GM18520 (cell line): ENCODE data around the gene OR1I1.
"Not testable (repeated sequence)": the region's sequence is repeated elsewhere in the genome, so short reads cannot be mapped to it uniquely, and the experiment has no call there.

Source experiments
- ATAC-seq: cut with Tn5 transposase; IDR thresholded peaks from one replicate; pipeline ENCODE4 v1.9.1; 2021; ENCODE audit not compliant: unreplicated experiment

Gene OR1I1, protein sequence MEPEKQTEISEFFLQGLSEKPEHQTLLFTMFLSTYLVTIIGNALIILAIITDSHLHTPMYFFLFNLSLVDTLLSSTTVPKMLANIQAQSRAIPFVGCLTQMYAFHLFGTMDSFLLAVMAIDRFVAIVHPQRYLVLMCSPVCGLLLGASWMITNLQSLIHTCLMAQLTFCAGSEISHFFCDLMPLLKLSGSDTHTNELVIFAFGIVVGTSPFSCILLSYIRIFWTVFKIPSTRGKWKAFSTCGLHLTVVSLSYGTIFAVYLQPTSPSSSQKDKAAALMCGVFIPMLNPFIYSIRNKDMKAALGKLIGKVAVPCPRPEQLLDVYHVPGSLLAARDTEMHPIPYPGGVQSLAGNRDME

DNA sequence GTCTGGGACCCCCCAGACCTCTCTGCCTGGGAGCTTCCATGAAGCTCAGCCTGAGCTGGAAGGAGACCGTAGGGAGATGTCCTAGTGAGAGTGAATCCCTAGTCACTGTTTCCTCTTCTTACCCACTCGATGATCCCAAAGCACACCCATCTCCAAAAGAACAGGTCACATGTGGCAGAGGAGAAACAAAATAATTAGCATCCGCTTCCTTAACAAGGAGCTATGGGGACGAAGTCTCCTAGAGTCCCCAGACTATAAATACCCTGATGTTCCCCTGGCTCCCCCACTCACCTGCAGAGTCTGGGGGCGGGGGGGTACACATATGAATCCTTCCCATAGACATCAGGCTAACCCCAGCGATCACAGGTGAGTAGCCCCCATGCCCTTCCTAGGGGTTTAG lies at the start of gene OR1I1:
Gene OR1I1, plus strand, starts transcription at position 301 of the 400 bp plus-strand sequence. CDS start 4,855 bp downstream, outside the sequence.
- no peak for ATAC-seq

- no peak for ATAC-seq
Measured at GRCh38 chr19:15035795-15036311, 46.2 kb upstream of the OR1I1 start.

- no peak for ATAC-seq
Measured at GRCh38 chr19:15037586-15037985, 44.4 kb upstream of the OR1I1 start.

DNA sequence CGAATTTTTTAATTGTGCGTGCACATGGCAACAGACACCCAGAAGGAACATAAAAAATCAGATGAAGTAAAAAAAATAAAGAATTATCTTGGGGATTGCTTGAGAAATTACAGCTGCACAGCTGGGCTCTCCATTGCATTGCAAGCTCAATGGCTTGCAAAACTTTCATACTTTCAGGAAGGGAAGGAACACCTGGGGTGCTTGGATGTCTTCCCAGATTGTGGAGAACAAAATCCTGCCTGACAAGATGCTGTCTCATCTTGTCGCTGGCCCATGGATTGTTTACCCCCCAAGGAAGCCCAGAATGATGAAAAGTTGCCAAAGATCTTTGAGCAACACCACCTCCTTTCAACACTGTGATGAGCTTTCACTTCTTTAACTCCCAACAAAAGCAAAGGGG lies 43.7 kb upstream of the OR1I1 start:
- no peak for ATAC-seq

DNA sequence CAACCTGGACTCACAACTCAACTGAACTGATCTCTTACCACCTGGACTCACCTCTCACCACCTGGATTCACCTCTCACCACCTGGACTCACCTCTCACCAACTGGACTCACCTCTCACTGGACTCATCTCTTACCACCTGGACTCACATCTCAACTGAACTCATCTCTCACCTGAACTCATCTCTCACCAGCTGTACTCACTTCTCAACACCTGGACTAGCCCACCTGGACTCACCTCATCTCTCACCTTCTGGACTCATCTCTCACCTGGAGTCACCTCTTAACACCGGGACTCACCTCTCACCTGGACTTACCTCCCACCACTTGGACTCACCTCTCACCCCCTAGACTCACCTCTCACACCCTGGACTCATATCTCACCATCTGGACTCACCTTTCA lies 40.0 kb upstream of the OR1I1 start:
- ATAC-seq, result no peak

DNA sequence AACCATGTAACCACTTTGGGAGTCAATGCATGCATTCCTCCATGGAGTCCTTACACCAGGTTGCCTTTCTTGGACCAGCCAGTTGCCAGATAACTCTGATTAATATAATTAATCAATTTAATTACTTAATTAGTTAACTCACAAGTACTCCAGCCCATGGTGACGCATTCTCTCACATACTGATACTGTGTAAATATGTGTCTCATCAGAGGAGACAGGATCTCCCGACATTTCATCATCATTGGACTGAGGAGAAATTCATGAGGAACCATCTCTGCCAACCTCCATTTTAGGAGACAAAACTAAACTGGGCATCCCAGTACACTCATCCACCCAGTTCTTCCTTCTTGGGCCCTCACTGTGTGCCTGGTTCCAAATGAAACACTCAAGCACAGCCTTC lies 39.2 kb upstream of the OR1I1 start:
- ATAC-seq, result no peak

DNA sequence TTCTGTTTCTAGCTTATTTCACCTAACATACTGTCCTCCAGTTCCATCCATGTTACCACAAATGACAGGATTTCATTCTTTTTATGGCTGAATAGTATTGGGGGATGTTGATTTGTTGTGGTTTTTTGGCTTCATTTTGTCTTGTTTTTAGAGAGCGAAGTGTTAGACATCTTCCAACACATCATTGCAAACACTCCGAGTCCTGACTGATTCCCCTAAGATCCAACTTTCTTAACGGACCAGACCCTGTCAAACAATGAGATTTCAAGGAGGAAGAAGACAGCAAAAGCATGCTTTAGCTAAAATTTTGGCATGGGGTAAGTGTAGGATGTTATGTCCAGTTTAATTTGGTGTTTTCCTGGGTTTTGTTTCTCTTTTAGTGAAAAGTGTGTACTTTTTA lies 36.5 kb upstream of the OR1I1 start:
- ATAC-seq, result no peak

DNA sequence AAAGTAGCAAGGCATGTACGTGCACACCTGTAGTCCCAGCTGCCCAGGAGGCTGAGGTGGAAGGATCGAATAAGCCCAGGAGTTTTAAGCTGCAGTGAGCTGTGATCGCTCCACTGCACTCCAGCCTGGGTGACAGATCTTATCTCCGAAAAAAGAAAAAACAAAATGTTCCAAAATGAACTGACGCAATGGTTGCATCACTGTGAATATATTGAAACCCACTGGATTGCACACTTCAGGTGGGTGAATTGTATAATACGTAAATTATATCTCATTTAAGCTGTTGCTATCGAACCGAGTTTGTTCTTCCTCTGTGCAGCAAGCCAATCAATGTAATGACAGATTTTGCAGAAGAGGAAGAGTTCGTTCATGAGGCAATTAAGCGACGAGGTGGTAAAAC lies 34.3 kb upstream of the OR1I1 start:
- no peak for ATAC-seq

- ATAC-seq, result no peak
Measured at GRCh38 chr19:15048128-15048527, 33.9 kb upstream of the OR1I1 start.

GRCh38 chr19:15048885-15049541 lies 33.0 kb upstream of the OR1I1 start, which contains the start of gene CASP14:
TSS of gene CASP14 (plus strand) at chr19:15049480. CDS start at chr19:15052252, 2,772 bp downstream.
- no peak for ATAC-seq

DNA sequence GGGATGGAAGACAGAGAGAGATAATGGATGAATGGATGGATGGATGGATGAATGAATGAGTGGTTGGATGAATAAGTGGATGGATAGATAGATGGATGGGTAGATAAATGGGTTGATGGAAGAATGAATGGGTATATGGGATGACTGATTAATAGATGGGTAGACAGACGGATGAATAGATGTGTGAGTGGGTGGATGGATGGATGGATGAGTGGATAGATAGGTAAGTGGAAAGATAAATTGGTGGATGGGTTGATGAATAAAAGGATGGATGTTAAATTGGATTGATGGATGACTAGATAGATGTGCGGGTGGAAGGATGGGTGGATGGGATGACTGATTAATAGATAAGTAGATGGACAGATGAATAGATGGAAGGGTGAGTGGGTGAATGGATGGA lies 31.4 kb upstream of the OR1I1 start:
- ATAC-seq, result no peak

DNA sequence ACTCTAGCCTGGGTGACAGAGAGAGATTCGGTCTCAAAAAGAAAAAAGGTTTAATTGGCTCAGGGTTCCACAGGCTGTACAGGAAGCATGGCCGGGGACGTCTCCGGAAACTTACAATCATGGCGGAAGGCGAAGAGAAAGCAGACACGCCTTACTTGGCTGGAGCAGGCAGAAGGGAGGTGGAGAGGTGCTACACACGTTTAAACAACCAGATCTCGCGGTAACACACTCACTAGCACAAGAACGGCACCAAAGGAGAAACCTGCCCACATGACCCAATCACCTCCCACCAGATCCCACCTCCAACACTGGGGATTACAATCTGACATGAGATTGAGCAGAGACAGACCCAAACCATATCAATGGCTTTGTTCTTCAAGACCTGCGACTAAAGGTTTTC lies 20.0 kb upstream of the OR1I1 start:
- no peak for ATAC-seq

DNA sequence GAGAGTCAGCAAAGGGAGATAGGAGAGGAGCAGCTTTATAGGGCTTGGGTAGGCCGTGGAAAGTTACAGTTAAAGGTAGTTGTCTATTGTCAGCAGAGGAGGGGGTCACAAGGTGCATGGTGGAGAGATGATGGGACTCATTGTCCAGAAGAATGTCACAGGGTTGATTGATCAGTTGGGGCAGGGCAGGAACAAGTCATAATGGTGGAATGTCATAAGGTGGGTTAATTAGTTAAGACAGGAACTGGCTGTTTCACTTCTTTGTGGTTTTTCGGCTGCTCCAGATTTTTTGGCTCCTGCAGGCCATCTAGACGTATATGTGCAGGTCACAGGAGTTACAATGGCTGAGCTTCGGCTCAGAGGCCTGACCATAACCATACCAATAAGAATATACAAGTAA lies 11.6 kb upstream of the OR1I1 start:
- ATAC-seq, result not testable (repeated sequence)

- ATAC-seq, result no peak
Measured at GRCh38 chr19:15072930-15073647, 8.9 kb upstream of the OR1I1 start.

GRCh38 chr19:15074371-15074770 lies 7.6 kb upstream of the OR1I1 start:
- ATAC-seq, result no peak

DNA sequence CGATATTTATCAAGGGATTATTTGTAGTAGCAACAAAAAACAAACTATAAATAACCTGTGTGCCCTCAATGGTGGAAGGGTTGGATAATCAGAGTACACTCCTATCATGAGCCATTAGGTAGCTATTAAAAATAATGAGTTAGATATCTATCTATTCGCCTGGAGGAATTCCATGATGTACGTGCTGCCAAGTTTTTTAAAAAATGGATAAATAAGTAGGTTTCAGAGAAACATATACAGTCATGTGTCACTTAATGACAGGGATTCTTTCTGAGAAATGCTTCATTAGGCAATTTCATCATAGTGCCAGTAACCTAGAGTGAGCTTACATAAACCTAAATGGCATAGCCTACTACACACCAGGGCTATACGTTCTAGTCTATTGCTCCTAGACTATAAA lies 6.2 kb upstream of the OR1I1 start:
- no peak for ATAC-seq

DNA sequence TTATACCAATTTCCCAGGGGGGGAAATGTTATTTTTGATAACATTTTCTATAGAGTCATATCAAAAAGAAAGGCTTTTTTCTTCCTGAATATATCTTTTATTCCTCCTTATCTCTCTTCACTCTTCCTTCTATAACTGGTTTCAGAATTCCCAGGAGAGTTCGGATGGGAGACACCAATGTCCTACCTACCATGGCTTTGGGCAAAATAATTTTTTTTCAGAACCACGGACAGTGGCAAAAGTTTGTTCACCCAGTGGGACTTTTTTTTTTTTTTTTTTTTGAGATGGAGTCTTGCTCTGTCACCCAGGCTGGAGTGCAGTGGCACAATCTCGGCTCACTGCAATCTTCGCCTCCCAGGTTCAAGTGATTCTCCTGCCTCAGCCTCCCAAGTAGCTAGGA lies 2.0 kb upstream of the OR1I1 start:
- ATAC-seq, result not testable (repeated sequence)

- no peak for ATAC-seq
Measured at GRCh38 chr19:15087182-15087581, 5.2 kb downstream of the OR1I1 start.

GRCh38 chr19:15091918-15092753 lies 10.1 kb downstream of the OR1I1 start:
- ATAC-seq, result no peak

GRCh38 chr19:15093001-15093400 lies 11.0 kb downstream of the OR1I1 start:
- no peak for ATAC-seq

GRCh38 chr19:15096223-15096622 lies 14.2 kb downstream of the OR1I1 start:
- ATAC-seq, result no peak
